SU-DHL-6 (cell line): ENCODE results near the gene WDR73.

ENCODE experiments used
- H2AFZ ChIP-seq: fragments of 200-600 bp; sonication (generic); 2 replicates; pipeline ENCODE4 v1.6.1; 2014; ENCODE audit warnings: low read depth, mild to moderate bottlenecking, moderate library complexity, mixed read lengths, antibody characterized with exemption, low read length; ENCODE audit not compliant: severe bottlenecking
- H3F3A ChIP-seq: fragments of 200-600 bp; shearing (Covaris generic); 2 replicates; pipeline ENCODE4 v1.6.0; 2016; ENCODE audit warnings: antibody characterized with exemption, mild to moderate bottlenecking; ENCODE audit not compliant: insufficient read depth
- H3K27ac ChIP-seq: fragments of 200-600 bp; sonication (generic); 2 replicates; pipeline ENCODE4 v1.5.1; 2016; ENCODE audit warnings: low read depth, mild to moderate bottlenecking, low read length, moderate library complexity, mixed read lengths
- H3K27me3 ChIP-seq: fragments of 200-600 bp; sonication (generic), shearing (Covaris generic); 2 replicates; pipeline ENCODE4 v1.6.0; 2014; ENCODE audit warnings: mild to moderate bottlenecking, low read length
- H3K36me3 ChIP-seq: fragments of 200-600 bp; sonication (generic); 2 replicates; pipeline ENCODE4 v1.6.1; 2014; ENCODE audit warnings: mild to moderate bottlenecking, low read length, mixed read lengths
- H3K4me2 ChIP-seq: fragments of 300-600, 200-600 bp; shearing (Covaris generic), sonication (generic); 2 replicates; pipeline ENCODE4 v1.6.0; 2014; ENCODE audit warnings: low read length, low read depth, mild to moderate bottlenecking; ENCODE audit not compliant: poor library complexity, severe bottlenecking
- H3K4me3 ChIP-seq: fragments of 200-600 bp; sonication (generic); 2 replicates; pipeline ENCODE4 v1.5.1; 2014; ENCODE audit warnings: antibody characterized with exemption, low read length, mild to moderate bottlenecking, mixed read lengths; ENCODE audit not compliant: insufficient read depth, poor library complexity, severe bottlenecking
- H3K79me2 ChIP-seq: fragments of 200-600 bp; sonication (generic); 2 replicates; pipeline ENCODE4 v1.6.1; 2014; ENCODE audit warnings: mild to moderate bottlenecking, low read length, moderate library complexity; ENCODE audit not compliant: insufficient read depth
- H3K9ac ChIP-seq: fragments of 200-600 bp; sonication (generic); 2 replicates; pipeline ENCODE4 v1.7.0; 2014; ENCODE audit warnings: mild to moderate bottlenecking, low read length
- H3K9me2 ChIP-seq: fragments of 200-600 bp; sonication (generic); replicated peaks from 2 replicates; pipeline ENCODE4 v1.6.1; 2014; ENCODE audit warnings: low read length; ENCODE audit not compliant: insufficient read depth
- H3K9me3 ChIP-seq: fragments of 200-600 bp; sonication (generic); 2 replicates; pipeline ENCODE4 v1.6.1; 2014; ENCODE audit warnings: low read length, mixed read lengths; ENCODE audit not compliant: insufficient read depth
- H4K20me1 ChIP-seq: fragments of 200-600 bp; sonication (generic); 2 replicates; pipeline ENCODE4 v1.6.1; 2014; ENCODE audit warnings: low read depth, mild to moderate bottlenecking, antibody characterized with exemption, low read length, moderate library complexity, mixed read lengths
- CTCF ChIP-seq: fragments of 200-600 bp; sonication (generic); IDR thresholded peaks from one replicate; pipeline ENCODE4 v1.5.1; 2017; ENCODE audit warnings: antibody characterized with exemption, mild to moderate bottlenecking, low read length, moderate library complexity; ENCODE audit not compliant: insufficient read depth, poor library complexity, severe bottlenecking
- EZH2phosphoT487 ChIP-seq: fragments of 200-600 bp; sonication (generic), shearing (Covaris generic); conservative IDR thresholded peaks from 2 replicates; pipeline ENCODE4 v1.6.1; 2018; ENCODE audit warnings: mild to moderate bottlenecking, antibody characterized with exemption, low read length, moderate library complexity, mixed read lengths

The WDR73 gene

GRCh38 chr15:84624359-84624758 lies 29.7 kb downstream of the WDR73 start:
- H3K79me2 ChIP-seq, result no peaks in the 10 kb centered on the region
- H3F3A ChIP-seq, result peaks cover 1% of the 10 kb centered on the region; the same call in 1 of the 2 replicates
- no peak overlapping the region for H3K9ac ChIP-seq
- no peak overlapping the region for H3K4me2 ChIP-seq
- peaks cover 20% of the 10 kb centered on the region for H3K9me3 ChIP-seq
- TF ChIP-seq EZH2phosphoT487 (no peak), CTCF (no peak)
- no peaks in the 10 kb centered on the region for H4K20me1 ChIP-seq
- H2AFZ ChIP-seq, result no peak overlapping the region
- no peaks in the 10 kb centered on the region for H3K27me3 ChIP-seq
- H3K36me3 ChIP-seq, result peaks cover 22% of the 10 kb centered on the region
- H3K27ac ChIP-seq, result no peak overlapping the region
- H3K9me2 ChIP-seq, result no peaks in the 10 kb centered on the region
- H3K4me3 ChIP-seq, result no peak overlapping the region

GRCh38 chr15:84621358-84621979 lies 32.6 kb downstream of the WDR73 start:
- Histone ChIP-seq H3K4me2 (no peak overlapping the region), H3F3A (no peaks in the 10 kb centered on the region), H3K9me3 (peaks cover 20% of the 10 kb centered on the region), H3K4me3 (no peak overlapping the region), H3K9ac (no peak overlapping the region), H3K27me3 (no peaks in the 10 kb centered on the region), H3K27ac (no peak overlapping the region), H3K9me2 (no peaks in the 10 kb centered on the region), H4K20me1 (no peaks in the 10 kb centered on the region), H3K36me3 (peaks cover 22% of the 10 kb centered on the region), H2AFZ (no peak overlapping the region), H3K79me2 (no peaks in the 10 kb centered on the region)
- TF ChIP-seq CTCF, result no peak
- TF ChIP-seq EZH2phosphoT487, result no peak

GRCh38 chr15:84620626-84621025 lies 33.5 kb downstream of the WDR73 start:
- no peak overlapping the region for H3K4me3 ChIP-seq
- TF ChIP-seq EZH2phosphoT487 (no peak), CTCF (no peak)
- no peaks in the 10 kb centered on the region for H4K20me1 ChIP-seq
- H2AFZ ChIP-seq, result no peak overlapping the region
- H3K4me2 ChIP-seq, result no peak overlapping the region
- H3K36me3 ChIP-seq, result peaks cover 22% of the 10 kb centered on the region
- peaks cover 20% of the 10 kb centered on the region for H3K9me3 ChIP-seq
- H3K79me2 ChIP-seq, result no peaks in the 10 kb centered on the region
- H3K27me3 ChIP-seq, result no peaks in the 10 kb centered on the region
- no peaks in the 10 kb centered on the region for H3F3A ChIP-seq
- H3K9me2 ChIP-seq, result no peaks in the 10 kb centered on the region
- H3K9ac ChIP-seq, result no peak overlapping the region
- H3K27ac ChIP-seq, result no peak overlapping the region

GRCh38 chr15:84616235-84616634 lies 37.8 kb downstream of the WDR73 start:
- H3K9ac ChIP-seq, result no peak overlapping the region
- H3K9me2 ChIP-seq, result no peaks in the 10 kb centered on the region
- no peak overlapping the region for H2AFZ ChIP-seq
- H3K27me3 ChIP-seq, result no peaks in the 10 kb centered on the region
- no peak overlapping the region for H3K4me3 ChIP-seq
- no peak for TF ChIP-seq EZH2phosphoT487
- TF ChIP-seq CTCF, result no peak
- H3K79me2 ChIP-seq, result no peaks in the 10 kb centered on the region; the same call in 1 of the 2 replicates
- H3F3A ChIP-seq, result no peaks in the 10 kb centered on the region
- no peaks in the 10 kb centered on the region for H4K20me1 ChIP-seq
- no peak overlapping the region for H3K4me2 ChIP-seq
- H3K27ac ChIP-seq, result no peak overlapping the region
- peaks cover 8% of the 10 kb centered on the region; the same call in 1 of the 2 replicates for H3K9me3 ChIP-seq
- H3K36me3 ChIP-seq, result peaks cover 7% of the 10 kb centered on the region
